HEK293T (cell line): ENCODE data around the gene SLC24A4.

ENCODE experiments used
- BHLHE40 ChIP-seq: fragments of 450-650 bp; IDR thresholded peaks from 2 replicates; pipeline ENCODE4 v1.6.1; 2016; ENCODE audit warnings: mild to moderate bottlenecking, moderate library complexity, borderline replicate concordance
- FOXM1 ChIP-seq: fragments of 450-650 bp; IDR thresholded peaks from 2 replicates; pipeline ENCODE4 v1.6.1; 2017; ENCODE audit warnings: mild to moderate bottlenecking, borderline replicate concordance

- TF ChIP-seq BHLHE40 (no peak), FOXM1 (no peak)
These were observed 191.2 kb downstream of the SLC24A4 start for GRCh38 chr14:92513966-92514843.
